NCI-H510A (cell line): ENCODE data around the gene SLC38A8.

Source experiments
- DNase-seq: peaks from one replicate; lab custom pipeline; 2025; lab: John Stamatoyannopoulos, UW

SLC38A8 gene

DNA sequence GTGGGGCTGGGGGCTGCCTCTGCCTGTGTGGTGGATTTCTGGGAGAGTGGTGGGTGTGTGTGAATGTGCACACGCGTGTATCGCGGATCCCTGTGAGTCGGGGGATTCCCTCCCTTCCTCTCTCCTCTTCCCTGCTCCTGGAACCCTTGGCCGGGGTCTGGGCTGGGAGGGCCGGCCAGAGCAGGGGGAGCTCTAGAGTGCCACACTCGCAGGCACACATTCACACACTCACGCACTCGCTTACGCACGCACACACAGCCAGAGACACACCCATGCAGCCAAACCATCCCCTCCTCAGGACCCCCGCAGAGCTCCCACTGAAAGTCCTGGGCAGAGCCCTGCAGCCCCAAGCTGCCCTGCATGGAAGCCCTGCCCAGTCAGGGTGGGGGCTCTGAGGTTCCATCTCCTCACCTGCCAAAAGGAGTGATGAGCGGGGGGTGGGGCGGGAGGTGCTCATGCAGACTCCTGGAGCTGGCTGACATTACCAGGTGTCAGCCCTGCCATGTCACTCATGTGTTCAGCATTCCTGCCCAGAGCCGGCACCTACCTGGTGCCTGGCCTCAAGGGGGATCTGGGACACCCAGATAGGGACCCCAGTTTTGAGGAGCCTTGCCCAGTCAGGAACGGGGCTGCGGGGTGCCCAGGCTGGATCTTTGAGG, 72.7 kb downstream of the SLC38A8 start:
- no peak for DNase-seq

DNA sequence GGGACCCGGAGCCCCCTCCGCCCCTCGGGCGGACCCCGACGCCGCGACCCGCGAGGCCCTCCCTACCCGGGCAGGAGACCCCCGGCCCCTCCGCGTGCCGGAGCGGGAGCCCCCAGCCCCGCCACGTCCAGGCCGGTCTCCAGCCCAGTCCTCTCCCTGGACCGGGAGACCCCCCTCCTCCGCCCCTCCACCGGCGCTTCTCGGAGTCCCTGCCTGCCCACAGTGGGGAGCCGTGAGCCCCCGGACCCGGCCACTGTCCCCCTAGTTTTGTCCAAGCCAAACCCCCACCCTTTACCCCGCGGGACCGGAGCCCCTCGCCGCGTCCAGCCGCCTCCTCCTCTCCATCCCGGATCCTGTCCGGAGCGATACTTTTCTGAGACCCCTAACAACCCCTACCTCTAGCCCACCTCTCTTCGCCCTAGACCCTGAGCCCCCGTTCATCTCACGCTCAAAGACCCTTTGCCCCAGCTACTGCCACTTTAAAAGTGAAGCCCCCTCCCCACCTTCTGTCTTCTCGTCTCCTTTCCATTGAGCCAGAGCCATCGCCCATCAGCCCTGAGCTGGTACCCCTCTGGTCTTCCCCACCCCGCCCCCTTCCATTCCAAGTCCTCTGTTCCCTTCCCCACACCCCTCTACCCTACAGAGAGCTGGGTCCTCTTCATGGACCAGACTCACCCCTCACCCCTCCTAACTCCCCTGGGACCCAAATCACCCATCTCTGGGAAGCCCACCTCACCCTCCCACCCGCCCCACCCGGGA, 73.5 kb downstream of the SLC38A8 start:
- no peak for DNase-seq

DNA sequence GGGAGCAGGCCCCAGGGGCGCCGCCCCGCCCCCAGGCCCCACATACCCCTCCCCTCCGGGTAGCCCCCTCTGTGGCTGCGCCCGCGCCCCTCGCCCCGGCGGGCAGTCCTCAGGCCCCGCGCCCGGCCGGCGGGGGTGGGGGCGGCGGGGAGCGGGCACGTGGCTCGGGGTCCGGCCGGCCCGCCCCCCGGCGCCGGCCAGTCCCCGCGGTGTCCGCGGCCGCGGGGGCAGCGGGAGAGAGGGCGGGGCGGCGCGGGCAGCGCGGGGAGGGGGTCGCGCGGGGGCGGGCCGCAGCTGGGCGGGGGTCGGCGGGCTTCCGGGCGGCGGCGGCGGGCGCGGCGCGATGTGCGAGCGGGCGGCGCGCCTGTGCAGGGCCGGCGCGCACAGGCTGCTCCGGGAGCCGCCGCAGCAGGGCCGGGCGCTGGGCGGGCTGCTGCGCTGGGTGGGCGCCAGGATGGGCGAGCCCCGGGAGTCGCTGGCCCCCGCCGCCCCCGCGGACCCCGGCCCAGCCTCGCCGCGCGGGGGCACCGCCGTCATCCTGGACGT, 74.2 kb downstream of the SLC38A8 start:
- no peak for DNase-seq

DNA sequence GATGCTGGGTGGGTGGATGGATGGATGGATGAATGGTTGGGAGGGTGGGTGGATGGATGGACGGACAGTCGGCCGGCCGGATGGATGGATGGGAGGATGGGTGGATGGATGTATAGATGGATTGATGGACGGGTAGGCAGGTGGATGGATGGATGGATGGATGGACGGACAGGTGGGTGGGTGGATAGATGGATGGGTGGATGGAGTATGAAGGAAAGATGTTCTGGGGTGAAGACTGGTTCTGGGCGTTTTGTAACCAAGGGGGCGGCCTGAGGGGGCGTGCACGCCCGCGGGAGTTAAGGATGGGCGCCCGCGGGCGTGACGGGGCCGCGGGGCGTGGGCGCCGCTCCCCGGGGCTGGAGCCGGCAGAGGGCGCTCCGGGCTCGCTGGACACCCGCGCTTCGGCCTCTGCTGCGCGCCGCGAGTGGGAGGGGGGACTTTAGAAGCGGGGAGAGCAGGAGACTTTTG, 74.7 kb downstream of the SLC38A8 start, which contains the start of gene NECAB2:
NECAB2 (plus strand) TSS at position 407 of the 468 bp plus-strand sequence. CDS start 405 bp downstream, outside the sequence.
- no peak for DNase-seq

GRCh38 chr16:83967091-83967490, 75.5 kb downstream of the SLC38A8 start:
- no peak for DNase-seq

GRCh38 chr16:83966153-83966696, 76.4 kb downstream of the SLC38A8 start:
- DNase-seq, result no peak

- no peak for DNase-seq
Observed at GRCh38 chr16:83965444-83966152, 77.0 kb downstream of the SLC38A8 start.

DNA sequence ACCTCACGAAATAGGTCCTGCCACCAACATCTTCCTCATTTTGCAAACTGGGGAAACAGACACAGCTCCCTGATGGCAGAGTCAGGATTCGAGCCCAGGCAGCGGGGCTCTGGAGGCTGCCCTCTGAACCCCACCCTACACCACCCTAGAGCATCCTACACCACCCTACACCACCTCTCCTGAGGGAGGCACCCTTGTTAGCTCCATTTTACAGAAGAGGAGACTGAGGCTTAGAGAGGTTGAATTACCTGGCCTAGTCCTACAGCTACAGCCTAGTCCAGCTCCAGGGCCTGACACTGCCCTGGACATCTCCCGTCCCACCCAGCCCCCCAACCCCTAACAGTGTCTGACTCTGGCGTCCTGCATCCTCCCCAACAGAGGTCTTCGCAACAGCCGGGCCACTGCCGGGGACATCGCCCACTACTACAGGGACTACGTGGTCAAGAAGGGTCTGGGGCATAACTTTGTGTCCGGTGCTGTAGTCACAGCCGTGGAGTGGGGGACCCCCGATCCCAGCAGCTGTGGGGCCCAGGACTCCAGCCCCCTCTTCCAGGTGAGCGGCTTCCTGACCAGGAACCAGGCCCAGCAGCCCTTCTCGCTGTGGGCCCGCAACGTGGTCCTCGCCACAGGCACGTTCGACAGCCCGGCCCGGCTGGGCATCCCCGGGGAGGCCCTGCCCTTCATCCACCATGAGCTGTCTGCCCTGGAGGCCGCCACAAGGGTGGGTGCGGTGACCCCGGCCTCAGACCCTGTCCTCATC, 77.7 kb downstream of the SLC38A8 start:
- DNase-seq, result no peak

DNA sequence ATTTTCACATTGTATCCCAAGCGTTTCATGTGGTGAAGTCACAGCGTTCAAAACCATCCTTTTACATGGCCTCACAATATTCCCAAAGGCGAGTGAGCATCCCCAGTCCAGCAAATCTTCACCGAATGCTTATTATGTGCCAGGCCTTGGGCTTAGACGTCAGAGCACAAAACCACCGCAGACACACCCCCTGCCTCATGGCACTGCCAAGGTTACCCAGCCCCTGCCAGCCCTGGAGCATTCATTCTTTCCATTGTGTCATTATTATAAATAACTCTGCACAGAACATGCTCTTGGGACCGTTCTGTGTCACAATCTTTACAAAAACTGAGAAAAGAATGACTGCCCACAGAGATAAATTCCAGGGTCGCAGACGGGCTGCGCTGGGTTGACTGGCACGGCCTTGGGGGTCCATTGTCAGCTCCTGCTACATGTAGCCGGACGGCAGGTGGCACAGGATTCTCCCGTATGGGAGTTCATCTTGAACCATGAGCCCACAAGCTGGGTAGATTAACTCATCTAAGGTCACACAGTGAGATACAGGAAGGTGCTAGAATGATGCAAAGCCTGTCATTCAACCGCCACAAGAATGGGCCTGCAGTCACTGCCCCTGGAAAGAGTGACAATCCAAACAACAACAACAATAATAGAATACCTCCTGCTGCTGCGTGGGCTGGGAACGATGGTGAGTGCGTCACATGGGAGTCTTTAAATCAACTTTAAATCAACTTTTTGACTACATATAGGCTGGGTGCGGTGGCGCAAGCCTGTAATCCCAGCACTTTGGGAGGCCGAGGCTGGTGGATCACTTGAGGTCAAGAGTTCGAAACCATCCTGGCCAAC, 79.1 kb downstream of the SLC38A8 start:
- no peak for DNase-seq

- no peak for DNase-seq
Observed at GRCh38 chr16:83961591-83961990, 81.0 kb downstream of the SLC38A8 start.

- no peak for DNase-seq
Observed at GRCh38 chr16:83960521-83961249, 81.9 kb downstream of the SLC38A8 start.
